RWPE1 (cell line): Measurements from ENCODE around the gene DHH.
"Not testable (repeated sequence)": the region's sequence is repeated elsewhere in the genome, so short reads cannot be mapped to it uniquely, and the experiment has no call there.

Experiments
- CTCF ChIA-PET: fragments of 350-600 bp; sonication (Branson Sonifier 250); formaldehyde crosslinking; extraction: SDS; loops from one replicate; lab custom pipeline; 2021; lab: Yijun Ruan, JAX
- POLR2A ChIA-PET: fragments of 400-600 bp; formaldehyde crosslinking; extraction: SDS; loops from one replicate; lab custom pipeline; 2020; ENCODE audit warnings: antibody characterized with exemption; ENCODE audit not compliant: low non-redundant PET; lab: Yijun Ruan, JAX
- DNase-seq: peaks from one replicate; pipeline ENCODE4 v3.0.0; 2012; ENCODE audit warnings: low spot score
- H3K27ac ChIP-seq: fragments of 450-650 bp; 2 replicates; pipeline ENCODE4 v1.5.1; 2017
- CTCF ChIP-seq: fragments of 450-650 bp; conservative IDR thresholded peaks from 2 replicates; pipeline ENCODE4 v1.5.1; 2017; ENCODE audit warnings: low read depth, mild to moderate bottlenecking

DHH gene

GRCh38 chr12:49133014-49133413, 38.4 kb upstream of the DHH start:
- no peak overlapping the region for H3K27ac ChIP-seq
- TF ChIP-seq CTCF = no peak
- ChIA-PET POLR2A (no interaction called here), CTCF (no interaction called here)
- DNase-seq = no peak

GRCh38 chr12:49131894-49132461, 37.4 kb upstream of the DHH start:
- DNase-seq = peak; percentile 23
- peak overlapping the region; percentile 99 for H3K27ac ChIP-seq
- ChIA-PET CTCF (interaction anchor here (0.7 to 1.0 kb wide), 4 partner anchors 11 to 123 kb away, joined by 3 to 7 read pairs (median 3); no protein-coding TSS in a partner anchor), POLR2A (interaction anchor here (0.7 to 0.8 kb wide), 2 partner anchors 103 to 132 kb away, joined by 3 to 4 read pairs; no protein-coding TSS in a partner anchor)
- TF ChIP-seq CTCF = no peak

GRCh38 chr12:49131051-49131893, 36.7 kb upstream of the DHH start, which contains the start of gene TUBA1B:
TUBA1B (minus strand) TSS chr12:49131395; CDS start chr12:49131300, 95 bp downstream.
- CTCF ChIA-PET = interaction anchor here (0.7 to 1.8 kb wide), 9 partner anchors 10 to 123 kb away, joined by 3 to 21 read pairs (median 5); partner anchors contain the start of gene DHH

GRCh38 chr12:49130151-49131050, 35.8 kb upstream of the DHH start:
- POLR2A ChIA-PET = interaction anchor here (0.7 to 1.5 kb wide), 7 partner anchors 42 to 163 kb away, joined by 3 to 5 read pairs (median 3); partner anchors contain the start of gene RHEBL1
- CTCF ChIA-PET = interaction anchor here (0.6 to 1.8 kb wide), 19 partner anchors 9 to 1878 kb away, joined by 3 to 21 read pairs (median 3); partner anchors contain the start of gene DHH
- peak; percentile 90 for DNase-seq
- peak overlapping the region; percentile 99 for H3K27ac ChIP-seq
- peak; percentile 94 for TF ChIP-seq CTCF

More at GRCh38 chr12:49131051-49131893, 36.7 kb upstream of the DHH start, which contains the start of gene TUBA1B:
- DNase-seq = peak; percentile 85
- no peak for TF ChIP-seq CTCF
- H3K27ac ChIP-seq = peak within 1 kb of the TSS; percentile 99
- POLR2A ChIA-PET = interaction anchor here (0.7 to 1.5 kb wide), 8 partner anchors 43 to 135 kb away, joined by 3 to 5 read pairs (median 4); partner anchors contain the start of gene RHEBL1

GRCh38 chr12:49129332-49130150, 34.9 kb upstream of the DHH start:
- no peak for DNase-seq
- POLR2A ChIA-PET = interaction anchor here (1.2 kb wide), 1 partner anchor 163 kb away, joined by 3 read pairs; no protein-coding TSS in a partner anchor
- TF ChIP-seq CTCF = no peak
- CTCF ChIA-PET = interaction anchor here (0.6 to 1.8 kb wide), 14 partner anchors 9 to 1879 kb away, joined by 3 to 21 read pairs (median 3); no protein-coding TSS in a partner anchor
- H3K27ac ChIP-seq = peak overlapping the region; percentile 99

- POLR2A ChIA-PET, DNase-seq: not testable (repeated sequence)
- H3K27ac ChIP-seq = peak overlapping the region; percentile 51
- CTCF ChIA-PET = interaction anchor here (0.8 to 1.0 kb wide), 2 partner anchors 39 to 43 kb away, joined by 3 read pairs; no protein-coding TSS in a partner anchor
Observed at GRCh38 chr12:49127971-49128370, 33.4 kb upstream of the DHH start.
